Measurements from ENCODE around the gene GPC6. TPM values are rescaled to one million over a fixed set of nuclear protein-coding genes. Genes with fewer than 3 reads are reported as not detected.
"Not testable (repeated sequence)": the region's sequence is repeated elsewhere in the genome, so short reads cannot be mapped to it uniquely, and the experiment has no call there.

Gene GPC6
- total RNA-seq, 1 donor from 2014 or later: 16.1 TPM

DNA sequence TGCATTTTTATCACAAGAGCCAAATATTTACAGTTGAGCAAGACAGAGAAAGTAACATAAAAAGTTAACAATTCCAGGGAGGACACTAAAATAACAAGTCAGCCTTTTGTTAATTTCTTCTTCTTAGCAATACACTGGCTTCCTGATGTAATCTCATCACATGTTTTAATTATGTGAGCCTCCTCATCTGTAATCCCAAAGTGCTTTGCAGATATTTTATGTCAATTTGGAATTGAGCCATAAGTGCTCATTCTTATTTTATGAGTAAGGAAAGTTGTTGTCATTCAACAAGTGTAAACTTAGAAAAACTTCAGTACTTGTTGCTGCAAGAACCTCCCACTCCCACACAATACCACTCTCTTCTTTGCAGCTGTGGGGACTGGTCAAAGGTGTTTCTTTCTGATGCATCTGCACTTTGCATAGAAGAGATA, 223.6 kb downstream of the GPC6 start:
- Mint-ChIP-seq H3K4me1 (ENCODE audit: unreplicated experiment) (no peaks in the 10 kb centered on the region), H3K4me3 (ENCODE audit: unreplicated experiment) (no peak overlapping the region), H3K27me3 (ENCODE audit: unreplicated experiment) (no peaks in the 10 kb centered on the region), H3K36me3 (ENCODE audit: low read depth, unreplicated experiment) (no peaks in the 10 kb centered on the region), H3K27ac (ENCODE audit: unreplicated experiment) (no peak overlapping the region), H3K9me3 (ENCODE audit: unreplicated experiment) (no peaks in the 10 kb centered on the region)
- no peak for TF ChIP-seq CTCF (IDR thresholded peaks at IDR 0.05; ENCODE audit: unreplicated experiment)
- no peak for DNase-seq (ENCODE audit: low spot score)

- Mint-ChIP-seq H3K9me3 (ENCODE audit: unreplicated experiment) (no peaks in the 10 kb centered on the region), H3K27me3 (ENCODE audit: unreplicated experiment) (no peaks in the 10 kb centered on the region), H3K36me3 (ENCODE audit: low read depth, unreplicated experiment) (no peaks in the 10 kb centered on the region), H3K4me3 (ENCODE audit: unreplicated experiment) (no peak overlapping the region), H3K4me1 (ENCODE audit: unreplicated experiment) (peaks cover 2% of the 10 kb centered on the region), H3K27ac (ENCODE audit: unreplicated experiment) (no peak overlapping the region)
- TF ChIP-seq CTCF (IDR thresholded peaks at IDR 0.05; ENCODE audit: unreplicated experiment): no peak
- DNase-seq (ENCODE audit: low spot score): no peak
These were observed 224.2 kb downstream of the GPC6 start for GRCh38 chr13:93450761-93451160.

DNA sequence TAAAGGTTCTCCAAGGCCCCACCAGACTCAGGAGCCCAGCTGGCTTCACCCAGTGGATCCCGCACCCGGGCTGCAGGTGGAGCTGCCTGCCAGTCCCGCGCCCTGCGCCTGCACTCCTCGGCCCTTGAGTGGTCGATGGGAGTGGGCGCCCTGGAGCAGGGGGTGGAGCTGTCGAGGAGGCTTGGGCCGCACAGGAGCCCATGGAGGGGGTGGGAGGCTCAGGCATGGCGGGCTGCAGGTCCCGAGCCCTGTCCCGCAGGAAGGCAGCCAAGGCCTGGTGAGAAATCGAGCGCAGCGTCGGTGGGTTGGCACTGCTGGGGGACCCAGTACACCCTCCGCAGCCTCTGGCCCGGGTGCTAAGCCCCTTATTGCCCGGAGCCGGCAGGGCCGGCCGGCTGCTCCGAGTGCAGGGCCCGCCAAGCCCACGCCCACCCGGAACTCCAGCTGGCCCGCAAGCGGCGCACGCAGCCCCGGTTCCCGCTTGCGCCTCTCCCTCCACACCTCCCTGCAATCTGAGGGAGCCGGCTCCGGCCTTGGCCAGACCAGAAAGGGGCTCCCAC, 228.1 kb downstream of the GPC6 start:
- not testable (repeated sequence) for H3K9me3 Mint-ChIP-seq (ENCODE audit: unreplicated experiment); DNase-seq (ENCODE audit: low spot score); H3K27me3 Mint-ChIP-seq (ENCODE audit: unreplicated experiment); H3K4me1 Mint-ChIP-seq (ENCODE audit: unreplicated experiment); H3K27ac Mint-ChIP-seq (ENCODE audit: unreplicated experiment); H3K4me3 Mint-ChIP-seq (ENCODE audit: unreplicated experiment); H3K36me3 Mint-ChIP-seq (ENCODE audit: low read depth, unreplicated experiment)

GRCh38 chr13:93455861-93456260, 229.3 kb downstream of the GPC6 start:
- TF ChIP-seq CTCF (IDR thresholded peaks at IDR 0.05; ENCODE audit: unreplicated experiment): no peak
- H3K9me3 Mint-ChIP-seq (ENCODE audit: unreplicated experiment): no peaks in the 10 kb centered on the region
- H3K36me3 Mint-ChIP-seq (ENCODE audit: low read depth, unreplicated experiment): no peaks in the 10 kb centered on the region
- H3K27ac Mint-ChIP-seq (ENCODE audit: unreplicated experiment): no peak overlapping the region
- no peaks in the 10 kb centered on the region for H3K27me3 Mint-ChIP-seq (ENCODE audit: unreplicated experiment)
- no peak overlapping the region for H3K4me3 Mint-ChIP-seq (ENCODE audit: unreplicated experiment)
- H3K4me1 Mint-ChIP-seq (ENCODE audit: unreplicated experiment): peaks cover 4% of the 10 kb centered on the region
- no peak for DNase-seq (ENCODE audit: low spot score)

DNA sequence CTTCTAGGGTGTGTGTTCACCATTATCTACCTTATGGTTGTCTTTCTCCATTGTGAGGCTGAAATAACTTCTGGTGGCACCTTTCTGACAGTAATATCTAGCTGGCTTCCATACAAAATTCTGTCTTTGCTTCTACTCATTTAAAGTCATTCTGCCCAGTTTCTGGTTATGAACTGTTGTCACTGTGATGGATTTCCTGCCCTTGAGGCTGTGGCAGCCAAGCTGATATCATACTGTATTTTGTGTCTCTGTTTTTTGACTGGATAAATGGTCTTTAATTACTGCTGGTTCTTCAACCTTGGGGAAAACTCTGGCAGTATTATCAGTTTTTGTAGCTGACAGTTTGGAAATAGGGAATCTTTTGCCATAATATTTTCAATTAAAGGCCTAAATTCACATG, 233.4 kb downstream of the GPC6 start:
- DNase-seq (ENCODE audit: low spot score): no peak
- Mint-ChIP-seq H3K4me1 (ENCODE audit: unreplicated experiment) (peaks cover 9% of the 10 kb centered on the region), H3K27ac (ENCODE audit: unreplicated experiment) (no peak overlapping the region)

More for the DNA sequence above, 233.4 kb downstream of the GPC6 start:
- no peaks in the 10 kb centered on the region for H3K9me3 Mint-ChIP-seq (ENCODE audit: unreplicated experiment)
- no peaks in the 10 kb centered on the region for H3K36me3 Mint-ChIP-seq (ENCODE audit: low read depth, unreplicated experiment)
- H3K4me3 Mint-ChIP-seq (ENCODE audit: unreplicated experiment): no peak overlapping the region
- no peak for TF ChIP-seq CTCF (IDR thresholded peaks at IDR 0.05; ENCODE audit: unreplicated experiment)
- H3K27me3 Mint-ChIP-seq (ENCODE audit: unreplicated experiment): no peaks in the 10 kb centered on the region

Measured in endothelial cell (in vitro differentiated cells).